Stimulated activated CD8-positive, alpha-beta memory T cell treated with anti-CD3 and anti-CD28 coated beads, Interleukin-7, amount 100 ng/mL, for 24 hours (primary cell): ENCODE results near the gene ZNFX1.

Experiments
- DNase-seq: peaks from one replicate; pipeline ENCODE4 v3.0.0-alpha.2; 2020; ENCODE audit warnings: low read depth

ZNFX1 gene

DNA sequence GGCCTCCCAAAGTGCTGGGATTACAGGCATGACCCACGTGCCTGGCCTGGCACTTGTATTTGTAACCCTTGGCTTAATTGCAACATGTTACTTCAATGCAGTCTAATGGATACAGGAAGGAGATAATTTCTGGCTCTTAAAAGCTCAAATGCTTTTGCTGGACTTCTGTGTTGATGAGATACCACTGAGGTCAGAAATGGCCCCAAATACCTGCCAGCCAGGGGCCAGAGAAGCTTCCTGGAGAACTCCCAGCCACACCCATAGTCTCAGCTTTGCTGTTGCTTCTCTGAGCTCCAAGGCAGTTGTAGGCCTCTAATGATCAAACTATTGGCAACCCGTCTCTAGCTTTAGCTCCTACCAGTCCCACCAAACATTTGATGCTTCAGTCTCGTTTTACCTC, 14.2 kb upstream of the ZNFX1 start:
- DNase-seq = no peak

DNA sequence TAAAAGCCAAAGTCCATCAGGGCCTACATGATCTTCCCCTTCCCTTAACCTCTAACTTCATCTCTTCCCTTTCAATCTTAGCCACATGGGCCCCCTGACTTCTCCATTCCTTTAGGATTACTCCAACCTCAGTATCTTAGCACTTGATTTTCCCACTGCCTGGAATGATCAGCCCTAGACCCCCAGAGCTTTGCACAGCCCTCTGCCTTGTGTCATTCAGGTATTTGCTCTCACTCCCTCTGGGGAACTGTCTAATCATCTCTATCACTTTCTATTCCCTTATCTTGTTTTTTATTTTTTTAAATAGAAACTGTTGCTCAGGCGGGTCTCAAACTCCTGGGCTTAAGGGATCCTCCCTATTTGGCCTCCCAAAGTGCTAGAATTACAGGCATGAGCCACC, 13.3 kb upstream of the ZNFX1 start:
- DNase-seq = no peak

DNA sequence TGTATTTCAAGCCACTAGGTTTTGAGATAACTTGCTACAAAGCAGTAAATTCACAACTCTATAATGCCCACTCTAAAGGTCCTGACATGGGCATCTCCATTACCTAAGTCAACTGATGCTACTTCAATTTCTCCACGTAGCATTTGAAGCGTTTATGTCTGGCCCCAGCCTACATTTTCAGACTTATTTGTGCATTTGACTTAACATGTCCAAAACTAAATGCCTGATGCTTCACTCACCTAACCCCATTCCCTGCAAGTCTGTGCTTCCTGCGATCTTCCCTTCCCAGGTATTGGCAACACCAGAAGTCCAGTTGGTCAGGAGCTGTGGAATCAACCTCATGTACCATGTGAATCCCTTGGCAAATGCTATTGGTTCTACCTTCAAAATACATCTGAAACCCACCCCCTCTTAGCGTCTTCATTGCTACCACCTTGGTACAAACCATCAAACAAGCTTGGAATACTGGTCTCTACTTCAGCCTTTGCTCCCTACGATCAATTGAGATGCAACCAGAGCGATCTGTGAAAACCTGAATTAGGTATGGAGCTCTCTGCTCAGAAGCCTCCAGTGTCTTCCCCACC, 12.8 kb upstream of the ZNFX1 start:
- DNase-seq = no peak

DNA sequence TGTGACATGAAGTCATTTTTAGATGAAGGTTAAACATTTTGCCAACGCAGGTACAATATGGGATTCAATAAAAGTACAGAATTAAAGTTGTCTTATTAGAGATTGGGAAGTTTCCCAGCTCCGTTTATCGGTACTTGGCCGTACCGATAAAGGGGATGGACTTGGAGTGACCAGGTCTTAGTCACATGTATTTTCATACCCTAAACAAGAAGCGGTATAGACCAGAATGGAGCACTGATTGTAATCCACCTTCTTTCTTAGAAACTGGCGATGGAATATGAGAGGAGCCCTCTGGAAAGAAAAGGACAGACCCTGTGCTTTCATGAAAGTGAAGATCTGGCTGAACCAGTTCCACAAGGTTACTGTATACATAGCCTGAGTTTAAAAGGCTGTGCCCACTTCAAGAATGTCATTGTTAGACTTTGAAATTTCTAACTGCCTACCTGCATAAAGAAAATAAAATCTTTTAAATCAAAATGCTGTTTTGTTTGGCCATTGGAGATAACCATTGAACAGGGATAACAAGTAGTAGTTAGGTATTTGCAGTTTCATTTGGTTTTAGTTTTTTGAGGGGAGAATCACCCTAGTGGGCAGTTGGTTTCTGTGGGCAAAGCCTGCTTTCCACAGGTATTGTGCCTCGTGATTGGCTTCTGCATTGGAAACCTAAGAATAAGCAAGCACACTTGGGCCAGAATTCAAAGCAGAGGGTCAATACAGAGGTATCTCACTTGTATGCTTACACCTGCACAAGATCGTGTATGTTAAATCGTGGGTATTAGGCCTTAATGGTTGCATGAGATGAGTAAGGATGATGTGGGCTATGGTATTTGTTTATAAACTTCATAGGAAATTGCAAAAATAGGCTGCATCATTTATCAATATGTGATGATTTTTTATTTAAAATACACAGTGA, 11.2 kb upstream of the ZNFX1 start:
- DNase-seq = no peak

- DNase-seq = no peak
Observed at GRCh38 chr20:49288250-49288751, 10.4 kb upstream of the ZNFX1 start.

DNA sequence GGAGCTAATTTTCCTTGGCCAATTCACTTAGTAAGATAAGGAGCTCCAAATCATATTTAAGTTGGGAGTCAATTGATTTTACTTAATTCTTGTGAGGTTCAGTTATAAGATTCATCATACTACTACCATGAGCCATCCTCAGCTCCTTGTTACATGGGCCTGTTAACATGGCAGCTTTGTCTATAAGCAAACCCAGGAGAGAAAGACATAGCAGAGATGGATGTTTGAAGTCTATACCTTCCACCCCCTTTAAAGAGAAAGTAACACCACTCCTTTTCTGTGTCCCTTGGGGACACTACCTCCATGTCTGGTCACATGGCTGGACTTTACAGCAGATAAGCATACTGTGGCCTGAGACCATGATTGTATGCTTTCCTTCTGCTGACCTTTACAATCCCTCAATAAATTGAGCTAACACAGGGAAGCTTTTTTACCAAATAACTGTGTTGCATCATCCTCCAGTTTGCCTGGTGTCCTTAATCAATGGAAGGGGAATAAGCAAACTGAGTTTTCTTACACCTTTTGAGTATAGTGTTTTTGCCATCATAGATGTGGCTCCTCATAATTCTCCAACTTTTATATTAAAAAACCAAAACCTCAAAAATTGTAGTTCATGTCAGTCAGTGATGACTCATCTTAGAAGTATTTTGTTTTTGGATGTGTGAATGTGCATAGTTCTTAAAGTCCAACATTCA, 9.8 kb upstream of the ZNFX1 start:
- DNase-seq = no peak

- DNase-seq = no peak
Observed at GRCh38 chr20:49286689-49287551, 9.1 kb upstream of the ZNFX1 start.

GRCh38 chr20:49285813-49286494, 8.1 kb upstream of the ZNFX1 start:
- DNase-seq = no peak

GRCh38 chr20:49285233-49285668, 7.4 kb upstream of the ZNFX1 start:
- DNase-seq = no peak

DNA sequence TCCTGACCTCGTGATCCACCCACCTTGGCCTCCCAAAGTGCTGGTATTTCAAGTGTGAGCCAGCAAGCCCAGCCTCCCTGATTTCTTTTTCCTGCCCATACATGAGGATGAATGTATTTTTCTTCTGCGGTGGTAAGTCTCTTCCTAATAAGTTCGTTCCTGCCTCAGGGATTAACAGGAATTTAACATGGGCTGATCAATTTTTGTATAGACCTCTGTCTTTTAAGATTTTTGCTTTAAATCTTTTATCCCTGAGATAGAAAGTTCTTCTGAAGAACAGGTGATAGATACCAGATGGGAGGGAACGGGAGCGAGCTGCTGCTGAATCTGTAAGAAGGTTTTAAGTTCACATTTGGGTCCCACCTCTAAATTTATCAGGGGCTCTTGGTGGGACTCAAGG, 7.0 kb upstream of the ZNFX1 start:
- no peak for DNase-seq

DNA sequence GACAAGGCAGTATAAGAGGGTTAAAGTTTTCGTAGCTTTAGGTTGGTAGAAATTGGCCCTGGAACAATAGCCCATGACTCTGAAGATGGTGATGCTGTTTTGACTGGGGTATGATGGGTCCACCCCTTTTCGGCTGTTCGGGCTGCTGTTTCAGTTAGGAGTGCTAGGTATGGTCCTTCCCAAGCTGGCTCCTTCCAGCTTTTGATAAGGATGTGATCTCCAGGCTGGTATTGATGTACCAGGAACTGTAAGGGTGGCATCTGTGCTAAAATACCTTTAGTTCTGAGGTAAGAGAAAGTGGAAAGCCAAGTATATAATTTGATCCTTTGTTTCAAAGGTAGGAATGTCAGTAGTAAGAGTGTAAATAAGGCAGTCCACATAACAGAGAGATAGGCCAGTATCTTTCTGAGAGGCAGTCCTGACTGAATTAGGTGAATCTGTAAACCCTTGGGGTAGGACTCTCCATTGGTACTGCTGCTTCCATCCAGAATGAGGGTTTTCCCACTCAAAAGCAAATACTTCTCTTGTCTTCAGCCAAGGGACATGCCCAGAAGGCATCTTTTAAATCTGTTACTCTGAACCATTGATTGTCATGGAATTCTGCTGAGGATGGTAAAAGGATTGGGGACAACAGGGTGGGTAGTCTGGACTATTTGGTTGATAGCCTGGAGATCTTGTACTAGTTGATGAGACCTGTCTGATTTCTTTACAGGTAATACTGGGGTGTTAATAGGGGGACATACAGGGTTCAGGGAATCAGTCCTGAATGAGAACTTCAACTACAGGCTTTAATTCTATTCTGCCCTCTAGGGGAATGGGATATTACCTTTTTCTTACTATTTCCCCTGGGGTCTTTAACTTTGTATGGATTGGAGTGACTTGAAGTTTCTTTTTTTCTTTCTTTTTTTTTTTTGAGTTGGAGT, 6.1 kb upstream of the ZNFX1 start:
- no peak for DNase-seq

GRCh38 chr20:49283176-49283702, 5.4 kb upstream of the ZNFX1 start:
- DNase-seq = no peak

DNA sequence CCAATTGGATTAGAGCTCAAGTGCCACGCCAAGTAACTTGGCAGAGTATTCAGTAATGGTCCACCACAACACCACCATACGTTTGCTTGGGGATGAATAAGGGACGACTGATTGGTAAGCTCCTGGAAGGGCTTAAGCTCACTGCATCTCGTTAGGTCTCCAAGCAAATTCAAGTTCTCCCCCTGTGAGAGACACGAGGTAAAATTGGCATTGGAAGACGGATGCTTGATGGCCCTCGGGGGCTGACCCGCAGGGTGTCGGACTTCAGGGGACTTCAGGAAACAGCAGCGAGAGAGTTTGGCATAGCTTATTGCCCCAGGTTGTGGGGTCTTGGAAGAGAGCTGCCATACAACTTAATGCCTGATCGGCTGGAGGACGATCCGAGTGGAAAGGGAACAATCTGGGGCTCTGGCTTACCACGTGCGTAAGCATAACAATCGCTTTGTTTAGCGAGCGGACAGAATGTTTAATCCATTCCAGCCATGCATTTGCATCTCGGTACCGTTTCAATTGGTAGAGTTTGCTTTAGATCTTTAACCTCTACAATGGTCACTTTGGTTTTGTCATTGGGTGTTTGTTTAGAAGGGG, 4.8 kb upstream of the ZNFX1 start:
- no peak for DNase-seq

- DNase-seq = no peak
Observed at GRCh38 chr20:49281913-49282467, 4.1 kb upstream of the ZNFX1 start.

DNA sequence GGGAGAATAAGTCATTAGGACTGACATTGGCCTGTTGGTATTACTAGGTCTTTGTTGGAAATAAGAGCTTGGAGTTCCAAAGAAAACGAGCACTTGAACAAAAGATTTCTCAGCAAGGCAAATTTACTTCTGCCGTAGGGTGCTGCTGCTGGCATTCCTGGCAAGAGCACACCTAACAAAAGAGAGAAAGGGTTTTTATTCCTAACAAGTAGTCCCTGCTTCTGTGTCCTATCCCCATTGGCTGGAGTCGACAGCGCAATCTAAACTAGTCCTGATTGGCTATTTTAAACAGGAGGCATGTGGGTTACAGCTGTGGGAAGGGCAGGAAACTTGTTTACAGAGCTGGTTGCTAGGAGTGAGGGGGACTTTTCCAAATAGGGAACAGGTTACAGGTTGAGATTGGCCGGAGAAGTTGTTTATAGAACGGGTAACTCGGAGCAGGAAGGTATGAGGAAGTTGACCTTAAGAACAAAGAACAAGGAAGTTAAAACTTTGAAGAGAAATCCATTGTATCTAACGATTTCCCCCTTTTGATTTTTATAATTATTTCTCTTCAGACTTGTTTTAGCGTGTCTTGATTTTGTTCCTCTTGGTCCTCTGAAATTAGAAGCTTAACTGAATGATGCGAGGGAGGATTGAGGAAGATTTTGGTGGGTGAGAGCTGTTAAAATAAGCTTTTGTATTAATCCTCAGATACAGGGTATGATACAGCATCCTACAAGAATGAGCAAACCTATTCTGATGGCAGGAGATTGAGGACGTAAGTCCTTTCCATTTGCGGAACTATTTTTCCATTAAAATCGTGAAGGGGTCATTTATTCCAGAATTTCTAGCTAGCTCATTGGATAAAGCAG, 3.4 kb upstream of the ZNFX1 start:
- DNase-seq = no peak

- no peak for DNase-seq
Observed at GRCh38 chr20:49280463-49281058, 2.7 kb upstream of the ZNFX1 start.

- no peak for DNase-seq
Observed at GRCh38 chr20:49279677-49280462, 2.0 kb upstream of the ZNFX1 start.
